Measurements from ENCODE around the gene XIRP1. TPM values are rescaled to one million over a fixed set of nuclear protein-coding genes. Genes with fewer than 3 reads are reported as not detected.

XIRP1 gene
- total RNA-seq, 1 donor from 2014 or later, result 0.08 TPM

GRCh38 chr3:39222939-39223338, 30.5 kb upstream of the XIRP1 start:
- no peak for TF ChIP-seq CTCF (IDR thresholded peaks at IDR 0.05; ENCODE audit: insufficient read depth, low read length, poor library complexity, severe bottlenecking)
- Histone ChIP-seq H3K36me3 (ENCODE audit: control insufficient read depth, insufficient read depth, low read length) (no peaks in the 10 kb centered on the region), H3K4me3 (ENCODE audit: low read depth, low read length) (no peak overlapping the region), H3K27me3 (ENCODE audit: control insufficient read depth, insufficient read depth, low read length) (no peaks in the 10 kb centered on the region)
- DNase-seq (ENCODE audit: low read depth), result no peak

DNA sequence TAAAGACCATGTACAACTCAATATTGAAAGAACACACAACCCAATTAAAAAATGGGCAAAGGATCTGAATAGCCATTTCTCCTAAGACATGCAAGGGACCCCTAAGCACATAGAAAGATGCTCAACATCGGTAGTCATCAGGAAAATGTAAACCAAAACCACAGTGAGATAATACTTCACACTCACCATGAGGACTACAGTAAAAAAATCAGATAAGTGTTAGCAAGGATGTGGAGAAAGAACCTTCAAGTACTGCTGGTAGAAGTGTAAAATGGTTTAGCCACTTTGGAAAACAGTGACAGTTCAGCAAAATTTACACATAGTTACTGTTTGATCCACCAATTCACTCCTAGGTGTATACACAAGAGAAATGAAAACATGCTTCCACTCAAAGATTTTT, 30.1 kb upstream of the XIRP1 start:
- H3K27me3 ChIP-seq (ENCODE audit: control insufficient read depth, insufficient read depth, low read length), result no peaks in the 10 kb centered on the region
- DNase-seq (ENCODE audit: low read depth), result no peak
- H3K4me3 ChIP-seq (ENCODE audit: low read depth, low read length), result no peak overlapping the region
- H3K36me3 ChIP-seq (ENCODE audit: control insufficient read depth, insufficient read depth, low read length), result no peaks in the 10 kb centered on the region
- no peak for TF ChIP-seq CTCF (IDR thresholded peaks at IDR 0.05; ENCODE audit: insufficient read depth, low read length, poor library complexity, severe bottlenecking)

- no peak for DNase-seq (ENCODE audit: low read depth)
- Histone ChIP-seq H3K36me3 (ENCODE audit: control insufficient read depth, insufficient read depth, low read length) (no peaks in the 10 kb centered on the region), H3K4me3 (ENCODE audit: low read depth, low read length) (no peak overlapping the region), H3K27me3 (ENCODE audit: control insufficient read depth, insufficient read depth, low read length) (no peaks in the 10 kb centered on the region)
- TF ChIP-seq CTCF (IDR thresholded peaks at IDR 0.05; ENCODE audit: insufficient read depth, low read length, poor library complexity, severe bottlenecking), result no peak
These were observed 28.7 kb upstream of the XIRP1 start for GRCh38 chr3:39221141-39221530.

DNA sequence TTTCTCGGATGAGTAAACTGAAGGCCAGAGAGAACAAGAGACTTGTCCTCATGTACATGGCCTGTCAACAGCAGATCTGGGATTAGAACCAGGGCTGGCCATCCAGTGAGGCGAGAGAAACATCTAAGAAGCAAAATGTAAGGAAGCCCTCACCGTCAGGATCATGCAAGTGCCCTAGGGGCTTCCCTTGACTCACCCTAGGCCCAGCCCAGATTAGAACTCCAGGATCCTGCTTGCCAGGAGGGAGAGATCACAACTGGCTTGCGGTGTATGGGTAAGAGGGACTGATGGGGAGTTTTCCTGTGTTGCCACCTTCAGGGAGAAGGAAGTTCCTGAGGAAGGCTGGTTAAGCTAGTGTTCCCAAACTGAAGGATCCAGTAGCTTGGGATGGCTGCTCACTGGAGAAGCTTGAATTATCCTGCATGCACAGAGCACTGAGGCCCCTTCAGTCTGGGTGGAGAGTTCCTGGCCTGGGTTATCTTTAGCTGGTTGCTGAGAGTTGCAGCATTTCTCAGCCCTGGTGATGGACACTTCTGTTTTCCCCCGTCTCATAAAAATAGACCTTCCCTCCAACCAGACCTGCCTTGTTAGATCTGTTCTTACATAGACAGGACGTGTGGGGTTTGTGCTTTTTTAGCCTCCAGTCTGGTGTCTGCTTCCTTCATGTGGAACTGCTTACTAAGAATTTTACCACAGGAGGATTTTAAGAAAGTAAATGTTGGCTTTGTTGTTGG, 28.2 kb upstream of the XIRP1 start:
- no peak for TF ChIP-seq CTCF (IDR thresholded peaks at IDR 0.05; ENCODE audit: insufficient read depth, low read length, poor library complexity, severe bottlenecking)
- H3K4me3 ChIP-seq (ENCODE audit: low read depth, low read length), result no peak overlapping the region
- H3K36me3 ChIP-seq (ENCODE audit: control insufficient read depth, insufficient read depth, low read length), result no peaks in the 10 kb centered on the region
- DNase-seq (ENCODE audit: low read depth), result no peak
- H3K27me3 ChIP-seq (ENCODE audit: control insufficient read depth, insufficient read depth, low read length), result no peaks in the 10 kb centered on the region

- DNase-seq (ENCODE audit: low read depth), result no peak
- no peaks in the 10 kb centered on the region for H3K27me3 ChIP-seq (ENCODE audit: control insufficient read depth, insufficient read depth, low read length)
- H3K4me3 ChIP-seq (ENCODE audit: low read depth, low read length), result no peak overlapping the region
- no peaks in the 10 kb centered on the region for H3K36me3 ChIP-seq (ENCODE audit: control insufficient read depth, insufficient read depth, low read length)
- TF ChIP-seq CTCF (IDR thresholded peaks at IDR 0.05; ENCODE audit: insufficient read depth, low read length, poor library complexity, severe bottlenecking), result no peak
These were observed 27.3 kb upstream of the XIRP1 start for GRCh38 chr3:39219702-39220101.

Data from kidney epithelial cell (primary cell).